SK-N-SH (cell line): ENCODE measurements around the gene INSYN1. TPM values are rescaled to one million over a fixed set of nuclear protein-coding genes. Genes with fewer than 3 reads are reported as not detected.

Source experiments
- CTCF ChIA-PET: fragments of 300-600, 350-600 bp; formaldehyde crosslinking; extraction: SDS; loops from one replicate; lab custom pipeline; 2021; lab: Yijun Ruan, JAX
- POLR2A ChIA-PET: fragments of 350-600 bp; sonication (Branson Sonifier 250); formaldehyde crosslinking; extraction: SDS; loops from one replicate; lab custom pipeline; 2020; ENCODE audit warnings: antibody characterized with exemption, inconsistent platforms; lab: Yijun Ruan, JAX
- DNase-seq: peaks from one replicate; pipeline ENCODE4 v3.0.0; 2012
- H2AFZ ChIP-seq: fragments of 200-600 bp; sonication (generic); 2 replicates; pipeline ENCODE4 v1.8.1; 2016; ENCODE audit warnings: antibody characterized with exemption, mild to moderate bottlenecking, low read depth
- H3F3A ChIP-seq: fragments of 200-600 bp; sonication (generic); replicated peaks from 2 replicates; pipeline ENCODE3; 2016; ENCODE audit warnings: antibody characterized with exemption, mild to moderate bottlenecking; ENCODE audit not compliant: insufficient read depth
- H3K27ac ChIP-seq, 2 experiments: fragments of 200-500 bp in 1 of 2; fragments of 200-600 bp in 1 of 2; sonication (Bioruptor generic) in 1 of 2; sonication (generic), shearing (Covaris generic) in 1 of 2; 2 replicates each; pipeline versions ENCODE4 v1.5.1 to v1.6.1; 2014 to 2016; ENCODE audit warnings: low read depth in 2 of 2, inconsistent platforms in 1 of 2, low read length in 1 of 2, mild to moderate bottlenecking in 1 of 2, mixed read lengths in 1 of 2
- H3K27me3 ChIP-seq: fragments of 200-600 bp; sonication (generic), shearing (Covaris generic); 2 replicates; pipeline ENCODE4 v1.6.1; 2016; ENCODE audit warnings: mixed run types; ENCODE audit not compliant: insufficient read depth
- H3K36me3 ChIP-seq, 2 experiments: fragments of 200-500 bp in 1 of 2; fragments of 200-600 bp in 1 of 2; sonication (Bioruptor generic) in 1 of 2; sonication (generic) in 1 of 2; replicated peaks in 1 of 2; 2 replicates each; pipeline versions ENCODE3 to v1.5.1; 2014 to 2016; ENCODE audit warnings: low read length in 1 of 2, mild to moderate bottlenecking in 1 of 2; ENCODE audit not compliant: insufficient read depth in 2 of 2, control insufficient read depth in 1 of 2
- H3K4me1 ChIP-seq, 2 experiments: fragments of 200-500 bp in 1 of 2; fragments of 200-600 bp in 1 of 2; sonication (Bioruptor generic) in 1 of 2; sonication (generic), shearing (Covaris generic) in 1 of 2; 2 replicates each; pipeline versions ENCODE4 v1.5.1 to v1.6.1; 2014 to 2016; ENCODE audit warnings: low read depth in 1 of 2, low read length in 1 of 2, mixed run types in 1 of 2; ENCODE audit not compliant: insufficient read depth in 2 of 2, control insufficient read depth in 1 of 2
- H3K4me2 ChIP-seq: fragments of 200-600 bp; sonication (generic), shearing (Covaris generic); 2 replicates; pipeline ENCODE4 v1.6.1; 2017; ENCODE audit warnings: mixed run types
- H3K4me3 ChIP-seq, 2 experiments: fragments of 200-500 bp in 1 of 2; fragments of 200-600 bp in 1 of 2; sonication (Bioruptor generic) in 1 of 2; sonication (generic), shearing (Covaris generic) in 1 of 2; 2 replicates each; pipeline versions ENCODE4 v1.5.1 to v1.8.1; 2014 to 2016; ENCODE audit warnings: low read depth in 2 of 2, inconsistent platforms in 1 of 2, low read length in 1 of 2, mild to moderate bottlenecking in 1 of 2, mixed read lengths in 1 of 2, moderate library complexity in 1 of 2
- H3K79me2 ChIP-seq: fragments of 200-600 bp; sonication (generic); 2 replicates; pipeline ENCODE4 v1.8.1; 2017; ENCODE audit warnings: mild to moderate bottlenecking; ENCODE audit not compliant: insufficient read depth
- H3K9ac ChIP-seq: fragments of 200-600 bp; sonication (generic); 2 replicates; pipeline ENCODE4 v1.6.1; 2017; ENCODE audit warnings: mixed run types
- H3K9me2 ChIP-seq: fragments of 200-600 bp; sonication (generic); 2 replicates; pipeline ENCODE4 v1.6.1; 2017; ENCODE audit warnings: mixed run types
- H3K9me3 ChIP-seq: fragments of 200-600 bp; sonication (generic); 2 replicates; pipeline ENCODE4 v1.6.1; 2017; ENCODE audit warnings: mixed run types, mild to moderate bottlenecking, moderate library complexity
- H4K20me1 ChIP-seq: fragments of 200-600 bp; sonication (generic); 2 replicates; pipeline ENCODE4 v1.6.1; 2017; ENCODE audit warnings: mild to moderate bottlenecking, mixed run types; ENCODE audit not compliant: insufficient read depth
- GABPA ChIP-seq: IDR thresholded peaks from 2 replicates; pipeline ENCODE4 v1.4.0; 2012; ENCODE audit warnings: low read depth, mild to moderate bottlenecking
- NFIC ChIP-seq: IDR thresholded peaks from 2 replicates; pipeline ENCODE4 v1.4.0; 2012; ENCODE audit warnings: borderline replicate concordance
- PBX3 ChIP-seq: IDR thresholded peaks from 2 replicates; pipeline ENCODE4; 2012
- RAD21 ChIP-seq: IDR thresholded peaks from 2 replicates; pipeline ENCODE4 v1.6.1; 2012; ENCODE audit warnings: mild to moderate bottlenecking, low read length
- RFX5 ChIP-seq: IDR thresholded peaks from 2 replicates; pipeline ENCODE4 v1.6.1; 2012; ENCODE audit warnings: mild to moderate bottlenecking, improper control_type of control experiment, low read length
- SMC3 ChIP-seq: IDR thresholded peaks from 2 replicates; pipeline ENCODE4 v1.6.1; 2012; ENCODE audit warnings: low read depth, low read length, improper control_type of control experiment
- TAF1 ChIP-seq: IDR thresholded peaks from 2 replicates; pipeline ENCODE4 v1.6.1; 2012; ENCODE audit warnings: low read depth, mild to moderate bottlenecking, low read length, moderate library complexity, borderline replicate concordance
- TCF12 ChIP-seq: IDR thresholded peaks from 2 replicates; pipeline ENCODE4 v1.4.0; 2012
- YY1 ChIP-seq: IDR thresholded peaks from 2 replicates; pipeline ENCODE4 v1.4.0; 2012; ENCODE audit warnings: low read depth, mild to moderate bottlenecking
- WGBS: methylation state at CpG from one replicate; pipeline ENCODE4 v1.1.6; 2017; ENCODE audit warnings: low lambda C conversion rate; 5-methylcytosine and 5-hydroxymethylcytosine counted together
- polyA plus RNA-seq, 3 experiments: library from polyadenylated mRNA; depleted of rRNA; stranded (reverse); fragments of >200 nt; gene quantifications; 2 replicates each; pipeline ENCODE4 v1.2.3, GENCODE V29; 2012
- TF ChIP-seq, protein P1 (sequence below): IDR thresholded peaks from 2 replicates; pipeline ENCODE4 v1.4.0; 2012; ENCODE audit warnings: low read depth
- TF ChIP-seq, protein P2 (sequence below): fragments of 200-600 bp; sonication (generic); IDR thresholded peaks from 2 replicates; pipeline ENCODE4 v1.6.1; 2017; ENCODE audit warnings: antibody characterized with exemption, mild to moderate bottlenecking, moderate library complexity

The INSYN1 gene
- polyA plus RNA-seq, 1 of the 3 experiments (the other 2 are of a cell fraction): 3.7 TPM

- ChIA-PET POLR2A (no interaction called here), CTCF (interaction anchor here (1.2 to 5.1 kb wide), 4 partner anchors 10 to 124 kb away, joined by 3 to 26 read pairs (median 15); no protein-coding TSS in a partner anchor)
- Histone ChIP-seq H3K4me1 (peaks cover 0 to 4% of the 10 kb centered on the region in 2 experiments; a peak in 1 of 4 replicates), H3K79me2 (no peaks in the 10 kb centered on the region), H3K27me3 (no peaks in the 10 kb centered on the region), H3K9me2 (no peaks in the 10 kb centered on the region), H3F3A (peaks cover 16% of the 10 kb centered on the region), H3K4me2 (no peak overlapping the region), H3K4me3 (no peak overlapping the region), H4K20me1 (no peaks in the 10 kb centered on the region), H3K27ac (no peak overlapping the region), H2AFZ (no peak overlapping the region), H3K9ac (no peak overlapping the region), H3K36me3 (peaks cover 10 to 36% of the 10 kb centered on the region in 2 experiments), H3K9me3 (no peaks in the 10 kb centered on the region)
- WGBS: 94% methylated on average over 3 of the region's 3 CpGs
- DNase-seq: no peak
- peak; percentile 20; the same call in 1 of the 2 replicates for TF ChIP-seq SMC3
- TF ChIP-seq, protein P1, sequence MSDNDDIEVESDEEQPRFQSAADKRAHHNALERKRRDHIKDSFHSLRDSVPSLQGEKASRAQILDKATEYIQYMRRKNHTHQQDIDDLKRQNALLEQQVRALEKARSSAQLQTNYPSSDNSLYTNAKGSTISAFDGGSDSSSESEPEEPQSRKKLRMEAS: no peak
These were observed 37.7 kb downstream of the INSYN1 start for GRCh38 chr15:73715417-73715816.

DNA sequence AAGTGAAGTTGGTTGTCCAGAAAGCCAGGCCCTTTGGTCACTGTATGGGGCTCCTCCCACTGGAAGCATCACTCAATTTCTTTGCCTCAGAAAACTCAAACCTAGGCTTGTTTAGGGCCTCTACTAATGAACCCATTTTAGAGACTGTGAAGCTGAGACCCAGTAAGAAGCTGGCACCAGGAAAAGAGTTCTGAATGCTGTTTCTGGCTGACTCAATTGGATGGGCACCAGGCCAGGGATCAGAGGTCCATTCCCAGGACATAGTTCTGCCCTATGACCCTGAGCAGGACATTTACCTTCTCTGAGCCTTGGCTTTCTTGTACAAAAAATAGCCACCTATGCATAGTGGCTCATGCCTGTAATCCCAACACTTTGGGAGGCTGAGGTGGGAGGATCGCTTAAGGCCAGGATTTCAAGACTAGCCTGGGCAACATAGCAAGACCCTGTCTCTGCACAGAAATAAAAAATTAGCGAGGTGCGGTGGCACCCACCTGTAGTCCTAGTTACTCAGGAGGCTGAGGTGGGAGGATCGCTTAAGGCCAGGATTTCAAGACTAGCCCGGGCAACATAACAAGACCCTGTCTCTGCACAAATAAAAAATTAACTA, 38.4 kb downstream of the INSYN1 start:
- Histone ChIP-seq H3K27me3 (no peaks in the 10 kb centered on the region), H3K27ac (no peak overlapping the region), H3K4me1 (peaks cover 0 to 4% of the 10 kb centered on the region in 2 experiments; a peak in 1 of 4 replicates), H3F3A (peaks cover 16% of the 10 kb centered on the region), H4K20me1 (no peaks in the 10 kb centered on the region), H3K9me2 (no peaks in the 10 kb centered on the region), H3K79me2 (no peaks in the 10 kb centered on the region), H3K4me3 (no peak overlapping the region), H2AFZ (no peak overlapping the region), H3K4me2 (no peak overlapping the region), H3K9me3 (no peaks in the 10 kb centered on the region), H3K36me3 (peaks cover 14 to 42% of the 10 kb centered on the region in 2 experiments), H3K9ac (no peak overlapping the region)
- DNase-seq: no peak
- ChIA-PET CTCF (interaction anchor here (1.2 to 3.5 kb wide), 4 partner anchors 10 to 124 kb away, joined by 3 to 26 read pairs (median 6); no protein-coding TSS in a partner anchor), POLR2A (no interaction called here)
- TF ChIP-seq TAF1: no peak
- no peak for TF ChIP-seq TCF12
- TF ChIP-seq SMC3: no peak
- no peak for TF ChIP-seq GABPA
- TF ChIP-seq, protein P2, sequence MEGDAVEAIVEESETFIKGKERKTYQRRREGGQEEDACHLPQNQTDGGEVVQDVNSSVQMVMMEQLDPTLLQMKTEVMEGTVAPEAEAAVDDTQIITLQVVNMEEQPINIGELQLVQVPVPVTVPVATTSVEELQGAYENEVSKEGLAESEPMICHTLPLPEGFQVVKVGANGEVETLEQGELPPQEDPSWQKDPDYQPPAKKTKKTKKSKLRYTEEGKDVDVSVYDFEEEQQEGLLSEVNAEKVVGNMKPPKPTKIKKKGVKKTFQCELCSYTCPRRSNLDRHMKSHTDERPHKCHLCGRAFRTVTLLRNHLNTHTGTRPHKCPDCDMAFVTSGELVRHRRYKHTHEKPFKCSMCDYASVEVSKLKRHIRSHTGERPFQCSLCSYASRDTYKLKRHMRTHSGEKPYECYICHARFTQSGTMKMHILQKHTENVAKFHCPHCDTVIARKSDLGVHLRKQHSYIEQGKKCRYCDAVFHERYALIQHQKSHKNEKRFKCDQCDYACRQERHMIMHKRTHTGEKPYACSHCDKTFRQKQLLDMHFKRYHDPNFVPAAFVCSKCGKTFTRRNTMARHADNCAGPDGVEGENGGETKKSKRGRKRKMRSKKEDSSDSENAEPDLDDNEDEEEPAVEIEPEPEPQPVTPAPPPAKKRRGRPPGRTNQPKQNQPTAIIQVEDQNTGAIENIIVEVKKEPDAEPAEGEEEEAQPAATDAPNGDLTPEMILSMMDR: no peak
- TF ChIP-seq YY1: no peak
- WGBS: 96% methylated on average over 5 of the region's 5 CpGs

GRCh38 chr15:73712107-73712506, 41.0 kb downstream of the INSYN1 start:
- Histone ChIP-seq H2AFZ (no peak overlapping the region), H3K4me3 (no peak overlapping the region), H3K36me3 (peaks cover 24 to 65% of the 10 kb centered on the region in 2 experiments), H3K9me3 (no peaks in the 10 kb centered on the region), H3K9ac (no peak overlapping the region), H4K20me1 (peaks cover 9% of the 10 kb centered on the region; the same call in 1 of the 2 replicates), H3K79me2 (no peaks in the 10 kb centered on the region), H3F3A (peaks cover 13% of the 10 kb centered on the region), H3K9me2 (no peaks in the 10 kb centered on the region), H3K4me1 (peaks cover 0 to 4% of the 10 kb centered on the region in 2 experiments; a peak in 1 of 4 replicates), H3K27ac (no peak overlapping the region), H3K4me2 (no peak overlapping the region), H3K27me3 (no peaks in the 10 kb centered on the region)
- CTCF ChIA-PET: interaction anchor here (0.9 to 5.3 kb wide), 14 partner anchors 7 to 438 kb away, joined by 3 to 41 read pairs (median 4); no protein-coding TSS in a partner anchor
- TF ChIP-seq RFX5 (no peak), PBX3 (no peak), NFIC (no peak), SMC3 (peak; percentile 3; the same call in 1 of the 2 replicates), RAD21 (peak; percentile 36; the same call in 1 of the 2 replicates)
- TF ChIP-seq, protein P1: no peak
- TF ChIP-seq, protein P2: peak; percentile 30; the same call in 1 of the 2 replicates
- POLR2A ChIA-PET: no interaction called here
- no peak for DNase-seq
